Measurements from ENCODE around the gene SHKBP1.

Gene SHKBP1

DNA sequence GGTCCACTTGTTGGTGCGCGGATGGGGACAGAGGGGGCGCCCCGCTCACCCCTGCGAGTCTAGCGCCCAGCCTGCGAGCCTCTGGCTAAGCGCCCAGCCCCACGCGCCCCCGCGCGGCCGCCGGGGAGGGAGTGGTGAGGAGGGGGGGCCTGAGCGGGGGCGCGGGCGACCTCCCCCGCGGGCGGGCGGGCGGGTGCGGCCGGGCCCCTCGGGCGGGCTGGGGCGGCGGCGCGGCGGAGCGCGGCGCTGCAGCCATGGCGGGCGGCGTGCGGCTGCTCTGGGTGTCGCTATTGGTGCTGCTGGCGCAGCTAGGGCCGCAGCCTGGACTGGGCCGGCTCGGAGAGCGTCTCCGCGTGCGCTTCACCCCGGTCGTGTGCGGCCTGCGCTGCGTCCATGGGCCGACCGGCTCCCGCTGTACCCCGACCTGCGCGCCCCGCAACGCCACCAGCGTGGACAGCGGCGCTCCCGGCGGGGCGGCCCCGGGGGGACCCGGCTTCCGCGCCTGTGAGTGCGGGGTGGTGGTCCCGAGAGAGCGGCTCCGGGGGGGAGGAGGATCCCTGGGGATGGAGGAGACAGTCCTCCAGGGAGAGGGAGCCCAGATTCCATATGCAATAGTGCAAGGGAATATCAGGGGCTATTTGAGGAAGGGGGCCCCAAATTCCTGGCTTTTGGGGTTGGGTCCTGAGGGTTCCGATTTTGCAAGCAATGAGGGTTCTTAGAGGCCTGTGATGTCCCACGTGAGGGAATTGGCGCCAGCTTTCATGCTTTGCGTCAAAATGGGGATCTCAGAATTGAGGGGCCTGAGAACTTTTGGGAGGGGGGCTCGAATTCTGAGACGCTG lies 24.7 kb downstream of the SHKBP1 start, which contains the start of gene LTBP4 (continued):
- TF ChIP-seq ZNF174 (tag by site-specific recombination; IDR thresholded peaks at IDR 0.05) (no peak), ZNF266 (tag by site-specific recombination; IDR thresholded peaks at IDR 0.05; ENCODE audit: low read depth) (no peak; the same call in 1 of the 2 replicates), ZNF404 (tag by site-specific recombination; IDR thresholded peaks at IDR 0.05) (no peak), ZFP41 (tag by site-specific recombination; IDR thresholded peaks at IDR 0.05; ENCODE audit: borderline replicate concordance) (no peak), ZIC2 (tag by site-specific recombination; IDR thresholded peaks at IDR 0.05) (no peak), ZBTB20 (tag by site-specific recombination; IDR thresholded peaks at IDR 0.05) (no peak), ZNF473 (tag by site-specific recombination; IDR thresholded peaks at IDR 0.05) (no peak), TCF7L2 (IDR thresholded peaks at IDR 0.05; ENCODE audit: borderline replicate concordance, low read depth, low read length) (no peak), ZNF707 (tag by site-specific recombination; IDR thresholded peaks at IDR 0.05) (no peak), ZNF521 (tag by site-specific recombination; IDR thresholded peaks at IDR 0.05) (no peak), ZBTB11 (tag by site-specific recombination; conservative IDR thresholded peaks at IDR 0.05; ENCODE audit: low read depth) (no peak), BCL11A (tag by site-specific recombination; IDR thresholded peaks at IDR 0.05; ENCODE audit: low read depth) (no peak), GLI4 (tag by site-specific recombination; IDR thresholded peaks at IDR 0.05) (no peak), ZFP69B (tag by site-specific recombination; IDR thresholded peaks at IDR 0.05) (no peak), ZNF211 (tag by site-specific recombination; IDR thresholded peaks at IDR 0.05; ENCODE audit: low read depth) (no peak), ZNF155 (tag by site-specific recombination; IDR thresholded peaks at IDR 0.05) (no peak), ZNF48 (tag by site-specific recombination; IDR thresholded peaks at IDR 0.05) (no peak), ZSCAN23 (tag by site-specific recombination; IDR thresholded peaks at IDR 0.05) (no peak), ZNF324 (tag by site-specific recombination; IDR thresholded peaks at IDR 0.05) (no peak), ZNF140 (tag by site-specific recombination; IDR thresholded peaks at IDR 0.05) (no peak), ZNF423 (tag by site-specific recombination; IDR thresholded peaks at IDR 0.05) (no peak)
- TF ChIP-seq, protein P1, sequence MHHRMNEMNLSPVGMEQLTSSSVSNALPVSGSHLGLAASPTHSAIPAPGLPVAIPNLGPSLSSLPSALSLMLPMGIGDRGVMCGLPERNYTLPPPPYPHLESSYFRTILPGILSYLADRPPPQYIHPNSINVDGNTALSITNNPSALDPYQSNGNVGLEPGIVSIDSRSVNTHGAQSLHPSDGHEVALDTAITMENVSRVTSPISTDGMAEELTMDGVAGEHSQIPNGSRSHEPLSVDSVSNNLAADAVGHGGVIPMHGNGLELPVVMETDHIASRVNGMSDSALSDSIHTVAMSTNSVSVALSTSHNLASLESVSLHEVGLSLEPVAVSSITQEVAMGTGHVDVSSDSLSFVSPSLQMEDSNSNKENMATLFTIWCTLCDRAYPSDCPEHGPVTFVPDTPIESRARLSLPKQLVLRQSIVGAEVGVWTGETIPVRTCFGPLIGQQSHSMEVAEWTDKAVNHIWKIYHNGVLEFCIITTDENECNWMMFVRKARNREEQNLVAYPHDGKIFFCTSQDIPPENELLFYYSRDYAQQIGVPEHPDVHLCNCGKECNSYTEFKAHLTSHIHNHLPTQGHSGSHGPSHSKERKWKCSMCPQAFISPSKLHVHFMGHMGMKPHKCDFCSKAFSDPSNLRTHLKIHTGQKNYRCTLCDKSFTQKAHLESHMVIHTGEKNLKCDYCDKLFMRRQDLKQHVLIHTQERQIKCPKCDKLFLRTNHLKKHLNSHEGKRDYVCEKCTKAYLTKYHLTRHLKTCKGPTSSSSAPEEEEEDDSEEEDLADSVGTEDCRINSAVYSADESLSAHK (tag by site-specific recombination; IDR thresholded peaks at IDR 0.05), result no peak
- TF ChIP-seq, protein P2, sequence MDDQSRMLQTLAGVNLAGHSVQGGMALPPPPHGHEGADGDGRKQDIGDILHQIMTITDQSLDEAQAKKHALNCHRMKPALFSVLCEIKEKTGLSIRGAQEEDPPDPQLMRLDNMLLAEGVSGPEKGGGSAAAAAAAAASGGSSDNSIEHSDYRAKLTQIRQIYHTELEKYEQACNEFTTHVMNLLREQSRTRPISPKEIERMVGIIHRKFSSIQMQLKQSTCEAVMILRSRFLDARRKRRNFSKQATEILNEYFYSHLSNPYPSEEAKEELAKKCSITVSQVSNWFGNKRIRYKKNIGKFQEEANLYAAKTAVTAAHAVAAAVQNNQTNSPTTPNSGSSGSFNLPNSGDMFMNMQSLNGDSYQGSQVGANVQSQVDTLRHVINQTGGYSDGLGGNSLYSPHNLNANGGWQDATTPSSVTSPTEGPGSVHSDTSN (CRISPR knock-in tag; IDR thresholded peaks at IDR 0.05), result no peak
- TF ChIP-seq, protein P3, sequence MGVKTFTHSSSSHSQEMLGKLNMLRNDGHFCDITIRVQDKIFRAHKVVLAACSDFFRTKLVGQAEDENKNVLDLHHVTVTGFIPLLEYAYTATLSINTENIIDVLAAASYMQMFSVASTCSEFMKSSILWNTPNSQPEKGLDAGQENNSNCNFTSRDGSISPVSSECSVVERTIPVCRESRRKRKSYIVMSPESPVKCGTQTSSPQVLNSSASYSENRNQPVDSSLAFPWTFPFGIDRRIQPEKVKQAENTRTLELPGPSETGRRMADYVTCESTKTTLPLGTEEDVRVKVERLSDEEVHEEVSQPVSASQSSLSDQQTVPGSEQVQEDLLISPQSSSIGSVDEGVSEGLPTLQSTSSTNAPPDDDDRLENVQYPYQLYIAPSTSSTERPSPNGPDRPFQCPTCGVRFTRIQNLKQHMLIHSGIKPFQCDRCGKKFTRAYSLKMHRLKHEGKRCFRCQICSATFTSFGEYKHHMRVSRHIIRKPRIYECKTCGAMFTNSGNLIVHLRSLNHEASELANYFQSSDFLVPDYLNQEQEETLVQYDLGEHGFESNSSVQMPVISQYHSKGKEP (tag by site-specific recombination; IDR thresholded peaks at IDR 0.05), result no peak
- TF ChIP-seq, protein P4, sequence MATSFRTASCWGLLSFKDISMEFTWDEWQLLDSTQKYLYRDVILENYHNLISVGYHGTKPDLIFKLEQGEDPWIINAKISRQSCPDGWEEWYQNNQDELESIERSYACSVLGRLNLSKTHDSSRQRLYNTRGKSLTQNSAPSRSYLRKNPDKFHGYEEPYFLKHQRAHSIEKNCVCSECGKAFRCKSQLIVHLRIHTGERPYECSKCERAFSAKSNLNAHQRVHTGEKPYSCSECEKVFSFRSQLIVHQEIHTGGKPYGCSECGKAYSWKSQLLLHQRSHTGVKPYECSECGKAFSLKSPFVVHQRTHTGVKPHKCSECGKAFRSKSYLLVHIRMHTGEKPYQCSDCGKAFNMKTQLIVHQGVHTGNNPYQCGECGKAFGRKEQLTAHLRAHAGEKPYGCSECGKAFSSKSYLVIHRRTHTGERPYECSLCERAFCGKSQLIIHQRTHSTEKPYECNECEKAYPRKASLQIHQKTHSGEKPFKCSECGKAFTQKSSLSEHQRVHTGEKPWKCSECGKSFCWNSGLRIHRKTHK (tag by site-specific recombination; IDR thresholded peaks at IDR 0.05), result no peak
- TF ChIP-seq, protein P5, sequence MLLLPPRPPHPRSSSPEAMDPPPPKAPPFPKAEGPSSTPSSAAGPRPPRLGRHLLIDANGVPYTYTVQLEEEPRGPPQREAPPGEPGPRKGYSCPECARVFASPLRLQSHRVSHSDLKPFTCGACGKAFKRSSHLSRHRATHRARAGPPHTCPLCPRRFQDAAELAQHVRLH (tag by site-specific recombination; IDR thresholded peaks at IDR 0.05), result no peak
- TF ChIP-seq, protein P6, sequence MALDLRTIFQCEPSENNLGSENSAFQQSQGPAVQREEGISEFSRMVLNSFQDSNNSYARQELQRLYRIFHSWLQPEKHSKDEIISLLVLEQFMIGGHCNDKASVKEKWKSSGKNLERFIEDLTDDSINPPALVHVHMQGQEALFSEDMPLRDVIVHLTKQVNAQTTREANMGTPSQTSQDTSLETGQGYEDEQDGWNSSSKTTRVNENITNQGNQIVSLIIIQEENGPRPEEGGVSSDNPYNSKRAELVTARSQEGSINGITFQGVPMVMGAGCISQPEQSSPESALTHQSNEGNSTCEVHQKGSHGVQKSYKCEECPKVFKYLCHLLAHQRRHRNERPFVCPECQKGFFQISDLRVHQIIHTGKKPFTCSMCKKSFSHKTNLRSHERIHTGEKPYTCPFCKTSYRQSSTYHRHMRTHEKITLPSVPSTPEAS (tag by site-specific recombination; IDR thresholded peaks at IDR 0.05), result no peak
